Measurements from ENCODE around the gene SLC31A1.

DNA sequence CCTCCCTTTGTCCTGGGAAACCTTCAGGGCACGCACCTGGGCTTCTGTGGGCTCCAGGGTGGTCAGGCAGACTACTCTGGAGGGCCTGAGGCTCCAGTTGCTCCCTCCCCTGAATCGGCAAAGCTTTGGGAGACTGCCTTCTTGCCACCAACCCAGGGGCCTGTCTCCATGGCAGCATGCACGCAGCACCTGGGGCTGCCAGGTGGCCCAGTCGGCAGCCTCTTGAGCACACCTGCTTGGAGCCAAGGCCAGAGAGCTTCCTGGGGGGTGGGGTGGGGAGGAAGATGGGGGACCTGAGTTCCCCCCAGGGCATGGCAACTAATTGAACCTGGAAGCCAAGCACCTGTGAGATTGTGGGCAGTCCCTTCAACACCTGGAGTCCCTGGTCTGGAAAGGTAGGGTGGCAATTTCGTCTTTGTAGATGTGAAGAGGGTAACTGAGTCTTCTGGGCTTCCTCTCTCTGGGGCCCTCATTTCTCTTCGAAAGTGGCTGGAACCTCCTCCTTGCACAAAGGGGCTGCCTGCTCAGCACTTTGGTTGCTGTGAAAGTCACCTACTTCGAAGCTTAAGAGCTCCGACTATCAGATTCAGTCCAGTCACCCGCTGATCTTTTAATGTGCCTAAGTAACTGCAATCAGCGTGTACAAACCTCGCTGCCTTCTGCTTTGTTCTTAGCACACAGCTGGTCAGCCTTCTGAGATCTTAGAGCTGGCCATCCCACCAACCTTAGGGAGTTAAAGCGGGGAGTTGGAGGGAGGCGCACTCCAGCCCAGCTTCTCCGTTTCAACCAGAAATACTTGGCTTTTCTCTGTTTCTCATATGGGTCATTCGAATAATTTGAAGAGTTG is 77.8 kb downstream of the SLC31A1 start:
- no peak for TF ChIP-seq CTCF (IDR thresholded peaks at IDR 0.05)
- no peak for TF ChIP-seq POLR2A (IDR thresholded peaks at IDR 0.05)
